ENCODE data around the gene PADI4.

GRCh38 chr1:17290553-17290952, 17.4 kb upstream of the PADI4 start:
- TF ChIP-seq YY1 (IDR thresholded peaks at IDR 0.05) (no peak), CTCF (IDR thresholded peaks at IDR 0.05; ENCODE audit: low read depth, low read length, missing input control) (no peak), MAX (IDR thresholded peaks at IDR 0.05) (no peak), HNF4G (IDR thresholded peaks at IDR 0.05) (no peak), RAD21 (IDR thresholded peaks at IDR 0.05) (no peak), GABPA (IDR thresholded peaks at IDR 0.05 in 1 of 2, conservative IDR thresholded peaks at IDR 0.05 in 1 of 2) (no peak), NR2F2 (IDR thresholded peaks at IDR 0.05) (no peak), EGR1 (IDR thresholded peaks at IDR 0.05; ENCODE audit: low read depth in 2 of 2) (no peak), ATF3 (IDR thresholded peaks at IDR 0.05) (no peak)
